ENCODE results near the gene CCDC14. TPM values are rescaled to one million over a fixed set of nuclear protein-coding genes. Genes with fewer than 3 reads are reported as not detected.

Gene CCDC14
- total and polyA plus RNA-seq, 2 of the 4 experiments (the other 2 are of a cell fraction): 82.1 to 109 TPM

- ChIA-PET POLR2A (ENCODE audit: unreplicated experiment) (no interaction called here), CTCF (no interaction called here)
- no peak overlapping the region for H3K23ac ChIP-seq (ENCODE audit: low read depth, low read length)
- H3K9me1 ChIP-seq (ENCODE audit: insufficient read depth, low read length): peaks cover 10% of the 10 kb centered on the region; the same call in 1 of the 2 replicates
- H3K4ac ChIP-seq (ENCODE audit: low read depth, low read length): no peak overlapping the region
- H2AFZ ChIP-seq (replicated peaks; ENCODE audit: low read length, poor library complexity): no peak overlapping the region
- in situ Hi-C loops (cut with MboI; ENCODE audit: low sequenced_read_pairs): no loop called here
- no peak overlapping the region for H3K18ac ChIP-seq (ENCODE audit: low read depth, low read length)
- H2BK5ac ChIP-seq (ENCODE audit: low read depth, low read length, poor library complexity, severe bottlenecking): no peak overlapping the region
- no peak overlapping the region for H2AK9ac ChIP-seq (replicated peaks; ENCODE audit: low read depth, low read length, poor library complexity)
- no CpG with 5 or more reads among the region's 1 CpG for WGBS, 2 experiments (ENCODE audit: extremely low coverage in 2 of 2, insufficient read length in 1 of 2)
- no peak overlapping the region for H2BK120ac ChIP-seq (ENCODE audit: low read depth, low read length)
- no peak overlapping the region for H4K91ac ChIP-seq (ENCODE audit: insufficient read depth, low read depth, low read length)
- TF ChIP-seq SMC3 (IDR thresholded peaks at IDR 0.05; ENCODE audit: low read depth, low read length): no peak
- no peak overlapping the region for H3K4me3 ChIP-seq (ENCODE audit: insufficient read depth, low read depth, low read length)
- no peak overlapping the region for H3K56ac ChIP-seq (ENCODE audit: extremely low read depth, insufficient read depth, low read length)
- BruUV-seq (replicated peaks): no TSS peak
- no peak overlapping the region for H3K4me2 ChIP-seq (ENCODE audit: low read depth, low read length)
- intact Hi-C loops (cut with micrococcal nuclease): no loop called here
- H2BK20ac ChIP-seq (ENCODE audit: low read depth, low read length): no peak overlapping the region
- H3K4me1 ChIP-seq (ENCODE audit: control insufficient read depth, insufficient read depth, low read length): no peaks in the 10 kb centered on the region
- peaks cover 18% of the 10 kb centered on the region in 2 experiments for H3K79me1 ChIP-seq (ENCODE audit: low read depth in 1 of 2, low read length in 2 of 2)
- ATAC-seq (ENCODE audit: low read depth) (no peak), DNase-seq (no peak)
- no peaks in the 10 kb centered on the region for H3K27me3 ChIP-seq (ENCODE audit: control insufficient read depth, insufficient read depth, low read length)
- peaks cover 19% of the 10 kb centered on the region for H3K36me3 ChIP-seq (ENCODE audit: control insufficient read depth, insufficient read depth, low read length)
- no peak overlapping the region for H4K8ac ChIP-seq (ENCODE audit: low read depth in 2 of 2, low read length in 2 of 2)
- no peak overlapping the region for H2BK15ac ChIP-seq (ENCODE audit: low read depth, low read length)
- H4K20me1 ChIP-seq (ENCODE audit: insufficient read depth, low read length): no peaks in the 10 kb centered on the region
- H3K9me3 ChIP-seq (ENCODE audit: control insufficient read depth, insufficient read depth, low read length): peaks cover 14% of the 10 kb centered on the region; the same call in 1 of the 2 replicates
- no peak overlapping the region for H2AK5ac ChIP-seq (ENCODE audit: low read depth, low read length)
- no peak overlapping the region for H3K9ac ChIP-seq (ENCODE audit: low read depth, low read length)
- no peak overlapping the region for H3K27ac ChIP-seq (ENCODE audit: insufficient read depth, low read length)
- no peak overlapping the region for H3K14ac ChIP-seq (replicated peaks; ENCODE audit: low read depth, low read length)
- dilution Hi-C loops (cut with HindIII; ENCODE audit: low sequenced_read_pairs, unreplicated experiment): no loop called here
- H4K5ac ChIP-seq (ENCODE audit: low read depth, low read length): no peak overlapping the region
Observed at GRCh38 chr3:123920383-123920782, 40.6 kb downstream of the CCDC14 start.
